Rectal smooth muscle tissue (tissue), 1 donor: Measurements from ENCODE around the gene PCDHGA8.
"Not testable (repeated sequence)": the region's sequence is repeated elsewhere in the genome, so short reads cannot be mapped to it uniquely, and the experiment has no call there.

ENCODE experiments used
- H3K27ac ChIP-seq: one replicate; pipeline ENCODE4 v1.7.0; 2013; ENCODE audit warnings: low read depth, low read length, inconsistent platforms
- H3K27me3 ChIP-seq: one replicate; pipeline ENCODE4 v1.7.0; 2013; ENCODE audit warnings: low read length; ENCODE audit not compliant: control insufficient read depth, insufficient read depth
- H3K36me3 ChIP-seq: one replicate; pipeline ENCODE4 v1.7.0; 2013; ENCODE audit warnings: low read length; ENCODE audit not compliant: control insufficient read depth, insufficient read depth
- H3K4me1 ChIP-seq: one replicate; pipeline ENCODE4 v1.7.0; 2013; ENCODE audit warnings: low read length; ENCODE audit not compliant: control insufficient read depth, insufficient read depth
- H3K4me3 ChIP-seq: one replicate; pipeline ENCODE4 v1.7.0; 2013; ENCODE audit warnings: low read length
- H3K9ac ChIP-seq: one replicate; pipeline ENCODE4 v1.7.0; 2013; ENCODE audit warnings: low read length

PCDHGA8 gene

DNA sequence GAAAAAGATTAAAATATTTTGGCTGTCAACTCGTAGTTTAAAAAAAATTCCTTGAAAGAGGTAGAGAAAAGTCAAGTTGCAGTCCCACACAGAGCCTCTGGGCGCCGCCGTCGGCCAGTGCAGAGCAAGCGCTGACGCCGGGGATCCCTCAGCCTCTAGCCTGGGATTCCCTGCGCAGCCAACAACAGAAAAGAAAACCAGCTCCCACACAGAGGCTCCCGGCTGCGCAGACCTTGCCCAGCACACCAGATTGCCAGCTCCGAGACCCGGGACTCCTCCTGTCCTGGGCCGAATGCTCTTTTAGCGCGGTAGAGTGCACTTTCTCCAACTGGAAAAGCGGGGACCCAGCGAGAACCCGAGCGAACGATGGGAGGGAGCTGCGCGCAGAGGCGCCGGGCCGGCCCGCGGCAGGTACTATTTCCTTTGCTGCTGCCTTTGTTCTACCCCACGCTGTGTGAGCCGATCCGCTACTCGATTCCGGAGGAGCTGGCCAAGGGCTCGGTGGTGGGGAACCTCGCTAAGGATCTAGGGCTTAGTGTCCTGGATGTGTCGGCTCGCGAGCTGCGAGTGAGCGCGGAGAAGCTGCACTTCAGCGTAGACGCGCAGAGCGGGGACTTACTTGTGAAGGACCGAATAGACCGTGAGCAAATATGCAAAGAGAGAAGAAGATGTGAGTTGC lies 25.2 kb downstream of the PCDHGA8 start, which contains the start of gene PCDHGB7:
Gene PCDHGB7, plus strand, starts transcription at position 184 of the 679 bp plus-strand sequence. Its CDS starts 183 bp downstream, at position 367.
- not testable (repeated sequence) for H3K27ac ChIP-seq, H3K36me3 ChIP-seq, H3K27me3 ChIP-seq, H3K9ac ChIP-seq, H3K4me1 ChIP-seq
- peak within 1 kb of the TSS; percentile 57 for H3K4me3 ChIP-seq

- H3K27me3 ChIP-seq: peaks cover 2% of the 10 kb centered on the region
- H3K27ac ChIP-seq: no peak overlapping the region
- no peaks in the 10 kb centered on the region for H3K36me3 ChIP-seq
- H3K4me3 ChIP-seq: peak overlapping the region; percentile 10
- no peak overlapping the region for H3K9ac ChIP-seq
- no peaks in the 10 kb centered on the region for H3K4me1 ChIP-seq
Measured at GRCh38 chr5:141419074-141419880, 26.8 kb downstream of the PCDHGA8 start.

DNA sequence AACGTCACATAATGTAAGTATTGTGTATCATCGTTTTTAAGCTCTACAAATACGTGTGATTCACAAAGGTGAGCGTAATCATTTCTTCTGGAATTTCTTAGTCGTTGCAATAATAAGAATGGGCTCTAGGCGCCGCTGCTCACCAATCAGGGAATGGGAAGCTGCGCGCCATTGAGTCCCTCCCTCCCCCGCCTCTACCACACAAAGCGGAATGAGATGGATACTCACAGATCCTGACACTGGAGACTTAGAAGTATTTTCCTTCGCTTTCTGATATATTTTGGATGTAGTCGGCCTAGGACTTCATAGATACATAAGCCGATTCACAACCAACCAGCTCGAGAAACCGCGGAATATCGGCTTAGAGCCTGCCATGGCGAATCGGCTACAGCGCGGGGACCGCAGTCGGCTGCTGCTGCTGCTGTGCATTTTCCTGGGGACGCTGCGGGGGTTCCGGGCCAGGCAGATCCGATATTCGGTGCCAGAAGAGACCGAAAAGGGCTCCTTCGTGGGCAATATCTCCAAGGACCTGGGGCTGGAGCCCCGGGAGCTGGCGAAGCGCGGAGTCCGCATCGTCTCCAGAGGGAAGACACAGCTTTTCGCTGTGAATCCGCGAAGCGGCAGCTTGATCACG lies 28.5 kb downstream of the PCDHGA8 start, which contains the start of gene PCDHGA11:
Gene PCDHGA11, plus strand, starts transcription at position 197 of the 634 bp plus-strand sequence. Its CDS starts 177 bp downstream, at position 374.
- H3K27me3 ChIP-seq: peaks cover 2% of the 10 kb centered on the region
- no peak within 1 kb of the TSS for H3K9ac ChIP-seq
- H3K4me1 ChIP-seq: no peaks in the 10 kb centered on the region
- peak within 1 kb of the TSS; percentile 29 for H3K4me3 ChIP-seq
- no peaks in the 10 kb centered on the region for H3K36me3 ChIP-seq
- H3K27ac ChIP-seq: no peak within 1 kb of the TSS

DNA sequence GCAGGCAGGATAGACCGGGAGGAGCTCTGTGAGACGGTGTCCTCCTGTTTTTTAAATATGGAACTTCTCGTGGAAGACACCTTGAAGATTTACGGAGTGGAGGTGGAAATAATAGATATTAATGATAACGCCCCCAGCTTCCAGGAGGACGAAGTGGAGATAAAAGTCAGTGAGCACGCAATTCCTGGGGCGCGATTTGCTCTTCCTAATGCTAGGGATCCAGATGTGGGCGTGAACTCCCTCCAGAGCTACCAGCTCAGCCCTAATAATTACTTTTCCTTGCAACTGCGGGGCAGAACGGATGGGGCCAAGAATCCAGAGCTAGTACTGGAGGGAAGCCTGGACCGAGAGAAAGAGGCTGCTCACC lies 29.0 kb downstream of the PCDHGA8 start:
- Histone ChIP-seq H3K9ac (no peak overlapping the region), H3K4me3 (peak overlapping the region; percentile 29), H3K27me3 (peaks cover 2% of the 10 kb centered on the region), H3K4me1 (no peaks in the 10 kb centered on the region), H3K36me3 (no peaks in the 10 kb centered on the region), H3K27ac (no peak overlapping the region)

GRCh38 chr5:141422742-141423291 lies 30.4 kb downstream of the PCDHGA8 start:
- no peaks in the 10 kb centered on the region for H3K4me1 ChIP-seq
- peaks cover 2% of the 10 kb centered on the region for H3K27me3 ChIP-seq
- H3K27ac ChIP-seq: no peak overlapping the region
- H3K9ac ChIP-seq: no peak overlapping the region
- peak overlapping the region; percentile 19 for H3K4me3 ChIP-seq
- H3K36me3 ChIP-seq: no peaks in the 10 kb centered on the region

DNA sequence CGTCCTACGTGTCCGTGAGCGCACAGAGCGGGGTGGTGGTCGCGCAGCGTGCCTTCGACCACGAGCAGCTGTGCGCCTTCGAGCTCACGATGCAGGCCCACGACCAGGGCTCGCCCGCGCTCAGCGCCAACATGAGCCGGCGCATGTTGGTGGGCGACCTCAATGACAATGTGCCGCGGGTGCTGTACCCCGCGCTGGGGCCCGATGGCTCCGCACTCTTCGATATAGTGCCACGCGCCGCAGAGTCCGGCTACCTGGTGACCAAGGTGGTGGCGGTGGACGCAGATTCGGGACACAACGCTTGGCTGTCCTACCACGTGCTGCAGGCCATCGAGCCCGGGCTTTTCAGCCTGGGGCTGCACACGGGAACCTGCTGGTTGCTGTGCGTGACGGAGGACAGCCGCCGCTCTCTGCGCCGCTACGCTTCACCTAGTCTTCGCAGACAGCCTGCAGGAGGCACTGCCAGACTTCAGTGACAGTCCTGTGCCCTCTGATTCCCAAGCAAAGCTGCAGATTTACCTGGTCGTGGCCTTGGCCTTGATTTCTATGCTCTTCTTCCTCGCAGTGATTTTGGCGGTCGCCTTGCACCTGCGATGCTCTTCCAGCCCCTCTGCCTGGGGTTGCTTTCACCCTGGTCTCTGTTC lies 35.5 kb downstream of the PCDHGA8 start:
- Histone ChIP-seq H3K27me3 (no peaks in the 10 kb centered on the region), H3K36me3 (no peaks in the 10 kb centered on the region), H3K27ac (no peak overlapping the region), H3K9ac (no peak overlapping the region), H3K4me3 (peak overlapping the region; percentile 37), H3K4me1 (no peaks in the 10 kb centered on the region)

- H3K4me3 ChIP-seq: peak within 1 kb of the TSS; percentile 44
- no peaks in the 10 kb centered on the region for H3K36me3 ChIP-seq
- H3K4me1 ChIP-seq: no peaks in the 10 kb centered on the region
- no peaks in the 10 kb centered on the region for H3K27me3 ChIP-seq
- H3K27ac ChIP-seq: no peak within 1 kb of the TSS
- no peak within 1 kb of the TSS for H3K9ac ChIP-seq
Measured at GRCh38 chr5:141430332-141431113, 38.1 kb downstream of the PCDHGA8 start, which contains the start of gene PCDHGA12. Gene PCDHGA12 (plus strand): TSS chr5:141430507. CDS start chr5:141430760, 253 bp downstream.

DNA sequence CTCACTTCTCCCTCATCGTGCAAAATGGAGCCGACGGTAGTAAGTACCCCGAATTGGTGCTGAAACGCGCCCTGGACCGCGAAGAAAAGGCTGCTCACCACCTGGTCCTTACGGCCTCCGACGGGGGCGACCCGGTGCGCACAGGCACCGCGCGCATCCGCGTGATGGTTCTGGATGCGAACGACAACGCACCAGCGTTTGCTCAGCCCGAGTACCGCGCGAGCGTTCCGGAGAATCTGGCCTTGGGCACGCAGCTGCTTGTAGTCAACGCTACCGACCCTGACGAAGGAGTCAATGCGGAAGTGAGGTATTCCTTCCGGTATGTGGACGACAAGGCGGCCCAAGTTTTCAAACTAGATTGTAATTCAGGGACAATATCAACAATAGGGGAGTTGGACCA lies 38.9 kb downstream of the PCDHGA8 start:
- Histone ChIP-seq H3K27me3 (no peaks in the 10 kb centered on the region), H3K4me3 (peak overlapping the region; percentile 44), H3K36me3 (no peaks in the 10 kb centered on the region), H3K27ac (no peak overlapping the region), H3K4me1 (no peaks in the 10 kb centered on the region), H3K9ac (no peak overlapping the region)

DNA sequence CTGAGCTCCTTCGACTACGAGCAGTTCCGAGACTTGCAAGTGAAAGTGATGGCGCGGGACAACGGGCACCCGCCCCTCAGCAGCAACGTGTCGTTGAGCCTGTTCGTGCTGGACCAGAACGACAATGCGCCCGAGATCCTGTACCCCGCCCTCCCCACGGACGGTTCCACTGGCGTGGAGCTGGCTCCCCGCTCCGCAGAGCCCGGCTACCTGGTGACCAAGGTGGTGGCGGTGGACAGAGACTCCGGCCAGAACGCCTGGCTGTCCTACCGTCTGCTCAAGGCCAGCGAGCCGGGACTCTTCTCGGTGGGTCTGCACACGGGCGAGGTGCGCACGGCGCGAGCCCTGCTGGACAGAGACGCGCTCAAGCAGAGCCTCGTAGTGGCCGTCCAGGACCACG lies 39.9 kb downstream of the PCDHGA8 start:
- H3K9ac ChIP-seq, H3K27ac ChIP-seq, H3K27me3 ChIP-seq, H3K4me1 ChIP-seq, H3K36me3 ChIP-seq: not testable (repeated sequence)
- H3K4me3 ChIP-seq: peak overlapping the region; percentile 44

GRCh38 chr5:141432726-141433125 lies 40.3 kb downstream of the PCDHGA8 start:
- H3K27ac ChIP-seq, H3K4me3 ChIP-seq, H3K4me1 ChIP-seq, H3K36me3 ChIP-seq, H3K27me3 ChIP-seq, H3K9ac ChIP-seq: not testable (repeated sequence)

DNA sequence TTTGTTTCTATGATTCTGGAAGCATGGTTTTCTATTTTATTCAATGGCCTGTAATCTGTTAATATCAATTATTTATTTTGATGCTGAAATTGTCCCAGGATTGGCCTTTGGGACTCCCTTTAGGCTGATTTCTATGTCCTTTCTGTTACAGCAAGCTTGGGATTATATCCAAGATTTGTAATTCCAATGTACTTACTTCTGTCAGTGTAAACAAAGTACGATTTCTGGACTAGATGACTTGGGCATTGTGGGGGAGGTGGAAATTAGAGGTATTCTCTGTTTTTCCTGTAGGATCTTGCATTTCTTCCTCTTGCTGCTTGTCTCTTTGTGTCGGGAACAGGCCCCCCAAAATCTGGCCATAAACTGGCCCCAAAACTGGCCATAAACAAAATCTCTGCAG lies 41.6 kb downstream of the PCDHGA8 start:
- Histone ChIP-seq H3K27ac (no peak overlapping the region), H3K4me3 (no peak overlapping the region), H3K9ac (no peak overlapping the region), H3K4me1 (no peaks in the 10 kb centered on the region), H3K27me3 (no peaks in the 10 kb centered on the region), H3K36me3 (no peaks in the 10 kb centered on the region)
